Naive B cell (primary cell): Measurements from ENCODE around the gene LMO4. TPM values are rescaled to one million over a fixed set of nuclear protein-coding genes. Genes with fewer than 3 reads are reported as not detected.

ENCODE experiments used
- ATAC-seq, 2 donors: fragments of 150-1000 bp; cut with Tn5 transposase; 2 replicates each; pipeline ENCODE4 v1.10.0; 2021; ENCODE audit warnings: low read depth in 2 of 2, mild to moderate bottlenecking in 2 of 2, moderate library complexity in 2 of 2
- DNase-seq: peaks from one replicate; pipeline ENCODE4 v3.0.0; 2022
- H3K27ac Mint-ChIP-seq, 6 donors: one replicate each; pipeline ENCODE4 v1.8.0; 2020 to 2022; ENCODE audit warnings: mild to moderate bottlenecking in 6 of 6, mixed read lengths in 6 of 6, moderate library complexity in 5 of 6, inconsistent platforms in 2 of 6
- H3K27me3 Mint-ChIP-seq, 3 donors: one replicate each; pipeline ENCODE4 v1.8.0; 2021 to 2022; ENCODE audit warnings: mixed read lengths in 3 of 3, mild to moderate bottlenecking in 1 of 3
- H3K36me3 Mint-ChIP-seq, 2 donors: one replicate each; pipeline ENCODE4 v1.8.0; 2020 to 2022; ENCODE audit warnings: mixed read lengths in 2 of 2, inconsistent platforms in 1 of 2, mild to moderate bottlenecking in 1 of 2
- H3K4me1 Mint-ChIP-seq, 3 donors: one replicate each; pipeline ENCODE4 v1.8.0; 2020 to 2022; ENCODE audit warnings: mixed read lengths in 3 of 3, inconsistent platforms in 1 of 3, mild to moderate bottlenecking in 1 of 3, moderate library complexity in 1 of 3
- H3K4me3 Mint-ChIP-seq, 8 donors: one replicate each; pipeline ENCODE4 v1.8.0; 2020 to 2022; ENCODE audit warnings: mild to moderate bottlenecking in 8 of 8, mixed read lengths in 8 of 8, moderate library complexity in 8 of 8, inconsistent platforms in 2 of 8
- H3K9me3 Mint-ChIP-seq, 7 donors: one replicate each; pipeline ENCODE4 v1.8.0; 2020 to 2022; ENCODE audit warnings: mixed read lengths in 7 of 7, mild to moderate bottlenecking in 5 of 7, inconsistent platforms in 2 of 7, moderate library complexity in 1 of 7
- polyA plus RNA-seq, 6 donors: library from polyadenylated mRNA; unstranded; fragments of 300-500 nt; fragmentation: Illumina TruSeq; gene quantifications; one replicate each; pipeline ENCODE4 v1.2.3, GENCODE V29; 2021; ENCODE audit warnings: low read depth in 6 of 6

LMO4 gene
- polyA plus RNA-seq, 6 donors from 2014 or later, result 11.7 to 17.5 (median 14.4) TPM

- Mint-ChIP-seq H3K4me3 (no peak overlapping the region), H3K9me3 (peaks cover 0 to 2% (median 0%) of the 10 kb centered on the region in 7 donors), H3K27ac (peak overlapping the region in 1 of 6 donors; percentile 46), H3K4me1 (no peaks in the 10 kb centered on the region), H3K36me3 (no peaks in the 10 kb centered on the region), H3K27me3 (no peaks in the 10 kb centered on the region)
- ATAC-seq, result no peak
- DNase-seq, result no peak
Observed at GRCh38 chr1:87355894-87356293, 27.2 kb downstream of the LMO4 start.

- Mint-ChIP-seq H3K4me1 (no peaks in the 10 kb centered on the region), H3K27me3 (no peaks in the 10 kb centered on the region), H3K36me3 (no peaks in the 10 kb centered on the region), H3K9me3 (peaks cover 0 to 2% (median 0%) of the 10 kb centered on the region in 7 donors), H3K27ac (peak overlapping the region in 1 of 6 donors; percentile 36), H3K4me3 (no peak overlapping the region)
- DNase-seq (no peak), ATAC-seq (no peak)
Observed at GRCh38 chr1:87356591-87356990, 27.9 kb downstream of the LMO4 start.

GRCh38 chr1:87358219-87358618 is 29.5 kb downstream of the LMO4 start:
- H3K36me3 Mint-ChIP-seq, result no peaks in the 10 kb centered on the region
- DNase-seq (no peak), ATAC-seq (no peak)
- no peaks in the 10 kb centered on the region for H3K4me1 Mint-ChIP-seq
- H3K4me3 Mint-ChIP-seq, result no peak overlapping the region
- H3K27ac Mint-ChIP-seq, result no peak overlapping the region
- H3K9me3 Mint-ChIP-seq, result peaks cover 0 to 2% (median 0%) of the 10 kb centered on the region in 7 donors
- no peaks in the 10 kb centered on the region for H3K27me3 Mint-ChIP-seq

GRCh38 chr1:87359586-87359985 is 30.9 kb downstream of the LMO4 start:
- DNase-seq (no peak), ATAC-seq (no peak)
- Mint-ChIP-seq H3K4me3 (no peak overlapping the region), H3K27me3 (no peaks in the 10 kb centered on the region), H3K27ac (no peak overlapping the region), H3K36me3 (no peaks in the 10 kb centered on the region), H3K4me1 (no peaks in the 10 kb centered on the region), H3K9me3 (peaks cover 0 to 2% (median 0%) of the 10 kb centered on the region in 7 donors)

GRCh38 chr1:87362063-87362833 is 33.6 kb downstream of the LMO4 start:
- H3K9me3 Mint-ChIP-seq, result peaks cover 0 to 6% (median 2%) of the 10 kb centered on the region in 7 donors
- DNase-seq (no peak), ATAC-seq (no peak)
- no peaks in the 10 kb centered on the region for H3K36me3 Mint-ChIP-seq
- no peaks in the 10 kb centered on the region for H3K4me1 Mint-ChIP-seq
- no peak overlapping the region for H3K4me3 Mint-ChIP-seq
- no peak overlapping the region for H3K27ac Mint-ChIP-seq
- H3K27me3 Mint-ChIP-seq, result no peaks in the 10 kb centered on the region

- no peak overlapping the region for H3K4me3 Mint-ChIP-seq
- no peaks in the 10 kb centered on the region for H3K36me3 Mint-ChIP-seq
- H3K27me3 Mint-ChIP-seq, result no peaks in the 10 kb centered on the region
- H3K9me3 Mint-ChIP-seq, result peaks cover 0 to 6% (median 2%) of the 10 kb centered on the region in 7 donors
- H3K27ac Mint-ChIP-seq, result no peak overlapping the region
- H3K4me1 Mint-ChIP-seq, result no peaks in the 10 kb centered on the region
- ATAC-seq, result no peak
- no peak for DNase-seq
Observed at GRCh38 chr1:87362834-87363426, 34.2 kb downstream of the LMO4 start.

GRCh38 chr1:87367549-87367948 is 38.9 kb downstream of the LMO4 start:
- no peak for DNase-seq
- H3K27me3 Mint-ChIP-seq, result no peaks in the 10 kb centered on the region
- H3K27ac Mint-ChIP-seq, result no peak overlapping the region
- H3K9me3 Mint-ChIP-seq, result peaks cover 0 to 6% (median 1%) of the 10 kb centered on the region in 7 donors
- H3K4me1 Mint-ChIP-seq, result no peaks in the 10 kb centered on the region
- peaks cover 0 to 6% of the 10 kb centered on the region in 2 donors for H3K36me3 Mint-ChIP-seq
- no peak overlapping the region for H3K4me3 Mint-ChIP-seq
- no peak for ATAC-seq

GRCh38 chr1:87368907-87369306 is 40.2 kb downstream of the LMO4 start:
- Mint-ChIP-seq H3K27me3 (no peaks in the 10 kb centered on the region), H3K27ac (no peak overlapping the region), H3K4me3 (no peak overlapping the region), H3K36me3 (peaks cover 0 to 6% of the 10 kb centered on the region in 2 donors), H3K9me3 (peaks cover 0 to 6% (median 1%) of the 10 kb centered on the region in 7 donors), H3K4me1 (no peaks in the 10 kb centered on the region)
- ATAC-seq, result no peak
- no peak for DNase-seq

GRCh38 chr1:87369736-87370478 is 41.2 kb downstream of the LMO4 start:
- Mint-ChIP-seq H3K27me3 (no peaks in the 10 kb centered on the region), H3K36me3 (peaks cover 0 to 6% of the 10 kb centered on the region in 2 donors), H3K4me1 (no peaks in the 10 kb centered on the region), H3K27ac (peak overlapping the region in 1 of 6 donors; percentile 3), H3K4me3 (no peak overlapping the region), H3K9me3 (peaks cover 0 to 6% (median 1%) of the 10 kb centered on the region in 7 donors)
- DNase-seq (no peak), ATAC-seq (no peak)

GRCh38 chr1:87370544-87370943 is 41.9 kb downstream of the LMO4 start:
- DNase-seq (no peak), ATAC-seq (no peak)
- Mint-ChIP-seq H3K27ac (peak overlapping the region in 1 of 6 donors; percentile 52), H3K9me3 (peaks cover 0 to 6% (median 0%) of the 10 kb centered on the region in 7 donors), H3K27me3 (peaks cover 0 to 3% (median 0%) of the 10 kb centered on the region in 3 donors), H3K4me1 (no peaks in the 10 kb centered on the region), H3K4me3 (no peak overlapping the region), H3K36me3 (peaks cover 0 to 6% of the 10 kb centered on the region in 2 donors)

- Mint-ChIP-seq H3K4me1 (no peaks in the 10 kb centered on the region), H3K27ac (no peak overlapping the region), H3K4me3 (no peak overlapping the region), H3K27me3 (peaks cover 7 to 22% (median 16%) of the 10 kb centered on the region in 3 donors), H3K9me3 (peaks cover 9 to 30% (median 17%) of the 10 kb centered on the region in 7 donors), H3K36me3 (peaks cover 12 to 15% of the 10 kb centered on the region in 2 donors)
- ATAC-seq (no peak), DNase-seq (no peak)
Observed at GRCh38 chr1:87379306-87379705, 50.6 kb downstream of the LMO4 start.

- H3K4me1 Mint-ChIP-seq, result no peaks in the 10 kb centered on the region
- H3K27ac Mint-ChIP-seq, result no peak overlapping the region
- H3K4me3 Mint-ChIP-seq, result no peak overlapping the region
- DNase-seq, result no peak
- ATAC-seq, result no peak
- H3K27me3 Mint-ChIP-seq, result peaks cover 8 to 17% (median 13%) of the 10 kb centered on the region in 3 donors
- no peaks in the 10 kb centered on the region for H3K9me3 Mint-ChIP-seq
- H3K36me3 Mint-ChIP-seq, result no peaks in the 10 kb centered on the region
Observed at GRCh38 chr1:87386217-87386790, 57.6 kb downstream of the LMO4 start.

- H3K4me1 Mint-ChIP-seq, result peaks cover 0 to 3% (median 0%) of the 10 kb centered on the region in 3 donors
- no peak overlapping the region for H3K4me3 Mint-ChIP-seq
- H3K36me3 Mint-ChIP-seq, result no peaks in the 10 kb centered on the region
- H3K9me3 Mint-ChIP-seq, result no peaks in the 10 kb centered on the region
- H3K27me3 Mint-ChIP-seq, result peaks cover 5 to 12% (median 8%) of the 10 kb centered on the region in 3 donors
- DNase-seq, result no peak
- no peak for ATAC-seq
- H3K27ac Mint-ChIP-seq, result no peak overlapping the region
Observed at GRCh38 chr1:87388411-87388810, 59.7 kb downstream of the LMO4 start.
